ENCODE results near the gene PRDM5.
"Not testable (repeated sequence)": the region's sequence is repeated elsewhere in the genome, so short reads cannot be mapped to it uniquely, and the experiment has no call there.

PRDM5 gene

DNA sequence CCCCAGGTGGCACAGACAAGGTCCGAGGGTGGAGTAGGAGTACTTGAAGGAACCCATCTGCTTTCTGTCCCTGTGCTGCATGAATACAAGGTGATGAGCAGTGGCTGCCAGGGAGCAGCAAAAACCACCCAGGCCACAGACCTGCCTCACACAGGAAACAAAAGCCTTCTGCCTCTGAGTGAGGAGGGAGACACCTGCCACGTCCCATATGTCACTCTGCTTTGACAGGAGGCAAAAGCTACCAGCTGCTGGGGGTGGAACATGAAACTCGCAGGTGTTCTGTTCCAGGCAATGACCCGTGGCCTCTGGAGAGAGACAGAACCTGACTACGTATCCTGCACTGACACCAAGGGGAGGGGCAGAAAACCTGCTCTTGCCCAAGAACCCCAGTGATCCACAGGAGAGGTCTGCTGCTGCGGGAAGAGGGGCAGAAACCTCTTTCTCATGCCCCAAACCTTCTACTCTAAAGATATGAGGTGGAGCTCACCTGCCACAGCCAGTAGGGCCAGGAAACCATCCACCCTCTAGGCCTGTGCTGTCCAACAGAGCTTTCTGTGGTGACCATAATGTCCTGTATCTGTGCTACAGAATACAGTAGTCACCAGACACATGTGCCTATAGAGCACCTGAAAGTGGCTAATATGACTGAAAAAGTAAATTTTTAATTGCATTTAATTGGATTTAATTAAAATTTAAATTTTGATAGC, 172.9 kb downstream of the PRDM5 start:
- Histone ChIP-seq H3K79me2 (no peaks in the 10 kb centered on the region), H3K4me3 (ENCODE audit: low read depth, low read length) (no peak overlapping the region), H3K9me3 (ENCODE audit: control insufficient read depth, low read length) (no peaks in the 10 kb centered on the region), H2AFZ (peak overlapping the region; percentile 11), H3K36me3 (ENCODE audit: control insufficient read depth, insufficient read depth, low read length) (no peaks in the 10 kb centered on the region), H3K9ac (no peak overlapping the region), H3K27me3 (ENCODE audit: control insufficient read depth, insufficient read depth, low read length) (no peaks in the 10 kb centered on the region), H3K4me2 (ENCODE audit: low read length) (no peak overlapping the region), H3K27ac (no peak overlapping the region), H3K4me1 (no peaks in the 10 kb centered on the region)
- TF ChIP-seq, protein P1, sequence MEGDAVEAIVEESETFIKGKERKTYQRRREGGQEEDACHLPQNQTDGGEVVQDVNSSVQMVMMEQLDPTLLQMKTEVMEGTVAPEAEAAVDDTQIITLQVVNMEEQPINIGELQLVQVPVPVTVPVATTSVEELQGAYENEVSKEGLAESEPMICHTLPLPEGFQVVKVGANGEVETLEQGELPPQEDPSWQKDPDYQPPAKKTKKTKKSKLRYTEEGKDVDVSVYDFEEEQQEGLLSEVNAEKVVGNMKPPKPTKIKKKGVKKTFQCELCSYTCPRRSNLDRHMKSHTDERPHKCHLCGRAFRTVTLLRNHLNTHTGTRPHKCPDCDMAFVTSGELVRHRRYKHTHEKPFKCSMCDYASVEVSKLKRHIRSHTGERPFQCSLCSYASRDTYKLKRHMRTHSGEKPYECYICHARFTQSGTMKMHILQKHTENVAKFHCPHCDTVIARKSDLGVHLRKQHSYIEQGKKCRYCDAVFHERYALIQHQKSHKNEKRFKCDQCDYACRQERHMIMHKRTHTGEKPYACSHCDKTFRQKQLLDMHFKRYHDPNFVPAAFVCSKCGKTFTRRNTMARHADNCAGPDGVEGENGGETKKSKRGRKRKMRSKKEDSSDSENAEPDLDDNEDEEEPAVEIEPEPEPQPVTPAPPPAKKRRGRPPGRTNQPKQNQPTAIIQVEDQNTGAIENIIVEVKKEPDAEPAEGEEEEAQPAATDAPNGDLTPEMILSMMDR (IDR thresholded peaks at IDR 0.05): no peak

DNA sequence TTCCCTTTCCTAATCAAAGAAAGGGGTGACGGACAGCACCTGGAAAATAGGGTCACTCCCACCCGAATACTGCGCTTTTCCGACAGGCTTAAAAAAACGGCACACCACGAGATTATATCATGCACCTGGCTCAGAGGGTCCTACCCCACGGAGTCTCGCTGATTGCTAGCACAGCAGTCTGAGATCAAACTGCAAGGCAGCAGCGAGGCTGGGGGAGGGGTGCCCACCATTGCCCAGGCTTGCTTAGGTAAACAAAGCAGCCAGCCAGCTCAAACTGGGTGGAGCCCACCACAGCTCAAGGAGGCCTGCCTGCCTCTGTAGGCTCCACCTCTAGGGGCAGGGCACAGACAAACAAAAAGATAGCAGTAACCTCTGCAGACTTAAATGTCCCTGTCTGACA, 180.9 kb downstream of the PRDM5 start:
- not testable (repeated sequence) for H2AFZ ChIP-seq; H3K27ac ChIP-seq; H3K4me2 ChIP-seq (ENCODE audit: low read length); H3K36me3 ChIP-seq (ENCODE audit: control insufficient read depth, insufficient read depth, low read length); H3K79me2 ChIP-seq; H3K9me3 ChIP-seq (ENCODE audit: control insufficient read depth, low read length); H3K4me3 ChIP-seq (ENCODE audit: low read depth, low read length); H3K4me1 ChIP-seq; H3K27me3 ChIP-seq (ENCODE audit: control insufficient read depth, insufficient read depth, low read length); H3K9ac ChIP-seq

DNA sequence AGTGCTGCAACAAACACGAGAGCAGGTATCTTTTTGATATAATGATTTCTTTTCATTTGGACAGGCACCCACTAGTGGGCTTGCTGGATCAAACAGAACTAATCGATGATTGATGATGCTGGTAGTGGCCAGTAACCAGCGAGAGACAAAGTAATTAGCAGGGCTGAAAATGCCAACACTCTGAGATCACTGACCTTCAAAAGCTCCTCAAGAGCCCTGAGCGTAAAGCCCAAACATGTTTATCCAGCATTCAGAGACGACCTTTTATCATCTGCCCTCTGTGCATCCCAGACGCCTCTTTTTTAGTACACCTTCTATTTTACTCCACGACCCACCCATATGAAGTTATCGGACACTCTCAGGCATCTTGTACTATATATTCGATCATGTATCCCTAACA, 186.2 kb downstream of the PRDM5 start:
- Histone ChIP-seq H3K27me3 (ENCODE audit: control insufficient read depth, insufficient read depth, low read length) (no peaks in the 10 kb centered on the region), H3K4me3 (ENCODE audit: low read depth, low read length) (no peak overlapping the region), H2AFZ (no peak overlapping the region), H3K79me2 (no peaks in the 10 kb centered on the region), H3K9ac (no peak overlapping the region), H3K4me2 (ENCODE audit: low read length) (no peak overlapping the region), H3K27ac (no peak overlapping the region), H3K4me1 (no peaks in the 10 kb centered on the region), H3K9me3 (ENCODE audit: control insufficient read depth, low read length) (no peaks in the 10 kb centered on the region), H3K36me3 (ENCODE audit: control insufficient read depth, insufficient read depth, low read length) (no peaks in the 10 kb centered on the region)
- TF ChIP-seq, protein P1 (IDR thresholded peaks at IDR 0.05): no peak

DNA sequence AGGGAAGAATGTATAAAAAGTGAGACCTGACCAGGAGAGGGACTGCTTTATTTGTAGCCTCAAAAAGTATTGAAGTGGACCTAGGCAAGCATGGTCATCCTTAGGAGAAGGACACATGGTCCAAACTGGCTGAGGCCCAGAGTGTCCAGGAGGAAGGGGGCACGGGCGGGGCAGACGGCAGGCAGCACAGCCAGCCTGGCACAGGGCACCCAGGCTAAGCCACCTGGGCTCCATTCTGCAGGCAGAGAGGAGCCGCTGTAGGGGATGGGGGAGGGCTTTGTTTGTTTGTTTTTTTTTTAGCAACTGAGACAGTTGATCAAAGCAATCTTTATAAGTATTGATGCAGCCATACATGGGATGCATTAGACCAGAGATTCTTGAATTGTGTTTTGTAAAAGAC, 188.6 kb downstream of the PRDM5 start:
- H3K4me1 ChIP-seq: no peaks in the 10 kb centered on the region
- H3K36me3 ChIP-seq (ENCODE audit: control insufficient read depth, insufficient read depth, low read length): no peaks in the 10 kb centered on the region
- no peak overlapping the region for H3K9ac ChIP-seq
- no peaks in the 10 kb centered on the region for H3K79me2 ChIP-seq
- H3K27ac ChIP-seq: no peak overlapping the region
- no peak overlapping the region for H3K4me2 ChIP-seq (ENCODE audit: low read length)
- H3K27me3 ChIP-seq (ENCODE audit: control insufficient read depth, insufficient read depth, low read length): no peaks in the 10 kb centered on the region
- H3K4me3 ChIP-seq (ENCODE audit: low read depth, low read length): no peak overlapping the region
- H2AFZ ChIP-seq: no peak overlapping the region
- no peaks in the 10 kb centered on the region for H3K9me3 ChIP-seq (ENCODE audit: control insufficient read depth, low read length)
- TF ChIP-seq, protein P1 (IDR thresholded peaks at IDR 0.05): no peak

DNA sequence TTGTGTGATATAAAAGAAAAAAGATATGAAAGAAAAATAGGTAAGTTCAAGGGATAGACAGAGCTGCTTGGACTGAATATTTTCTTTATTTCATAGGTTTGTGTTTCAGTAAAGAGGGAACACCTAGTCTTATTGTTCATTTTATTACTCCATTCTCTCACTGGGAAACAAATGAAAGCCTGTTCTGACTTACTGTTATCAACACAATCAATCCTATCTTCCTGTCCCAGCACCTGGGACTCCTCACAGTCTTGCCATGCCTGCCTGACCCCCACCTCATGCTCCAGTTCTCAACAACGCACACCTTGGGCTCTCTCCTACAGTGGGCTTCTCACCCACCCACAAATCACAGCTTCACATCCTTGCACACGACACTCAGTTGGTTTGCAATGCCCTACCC, 189.5 kb downstream of the PRDM5 start:
- no peaks in the 10 kb centered on the region for H3K9me3 ChIP-seq (ENCODE audit: control insufficient read depth, low read length)
- no peaks in the 10 kb centered on the region for H3K36me3 ChIP-seq (ENCODE audit: control insufficient read depth, insufficient read depth, low read length)
- H2AFZ ChIP-seq: no peak overlapping the region
- TF ChIP-seq, protein P1 (IDR thresholded peaks at IDR 0.05): no peak
- no peaks in the 10 kb centered on the region for H3K4me1 ChIP-seq
- no peak overlapping the region for H3K4me3 ChIP-seq (ENCODE audit: low read depth, low read length)
- no peak overlapping the region for H3K9ac ChIP-seq
- no peak overlapping the region for H3K27ac ChIP-seq
- H3K79me2 ChIP-seq: no peaks in the 10 kb centered on the region
- H3K4me2 ChIP-seq (ENCODE audit: low read length): no peak overlapping the region
- no peaks in the 10 kb centered on the region for H3K27me3 ChIP-seq (ENCODE audit: control insufficient read depth, insufficient read depth, low read length)
